Measurements from ENCODE around the gene AKAP8L. TPM values are rescaled to one million over a fixed set of nuclear protein-coding genes. Genes with fewer than 3 reads are reported as not detected.

The AKAP8L gene
- total RNA-seq, 1 experiment from 2014 or later: 132 TPM

DNA sequence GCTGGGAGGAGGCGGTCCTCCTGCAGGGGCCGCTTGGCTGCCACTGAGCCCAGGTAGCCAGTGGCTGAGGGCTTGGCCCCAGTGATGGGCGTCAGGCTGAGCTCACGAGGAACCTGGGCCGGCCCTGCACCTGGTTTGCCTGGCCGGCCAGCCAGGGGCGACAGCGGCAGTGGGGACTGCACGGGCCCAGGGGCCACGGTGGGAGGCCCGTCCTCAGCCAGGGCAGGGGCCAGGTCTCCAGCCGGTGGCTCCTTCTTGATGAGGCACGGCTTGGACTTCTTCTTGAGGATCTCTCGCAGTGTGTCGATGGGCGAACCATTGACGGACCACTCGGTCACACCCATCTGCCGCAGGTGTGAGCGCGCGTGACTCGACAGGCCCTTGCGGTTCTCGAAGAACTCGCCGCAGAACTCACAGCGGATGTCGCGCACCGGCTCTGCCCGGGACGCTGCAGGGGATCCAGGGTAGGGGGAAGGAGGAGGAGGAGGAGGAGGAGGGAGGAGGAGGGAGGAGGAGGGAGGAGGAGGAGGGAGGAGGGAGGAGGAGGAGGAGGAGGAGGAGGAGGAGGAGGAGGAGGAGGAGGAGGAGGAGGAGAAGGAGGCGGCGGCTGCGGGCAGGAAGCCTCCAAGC lies 6.6 kb upstream of the AKAP8L start:
- Histone ChIP-seq H3K4me1 (ENCODE audit: insufficient read depth, low read length, poor library complexity, severe bottlenecking) (peaks cover 10% of the 10 kb centered on the region), H3K36me3 (ENCODE audit: insufficient read depth, low read length, poor library complexity, severe bottlenecking) (peaks cover 68% of the 10 kb centered on the region), H3K27me3 (replicated peaks; ENCODE audit: insufficient read depth, low read depth, low read length, poor library complexity) (no peaks in the 10 kb centered on the region), H3K27ac (ENCODE audit: low read depth, low read length, poor library complexity, severe bottlenecking) (no peak overlapping the region), H3K4me3 (ENCODE audit: low read depth, low read length, poor library complexity, severe bottlenecking) (no peak overlapping the region), H3K9me3 (ENCODE audit: low read depth, low read length, poor library complexity, severe bottlenecking) (peaks cover 10% of the 10 kb centered on the region)
- POLR2A ChIA-PET (ENCODE audit: low non-redundant PET): no interaction called here
- no TSS peak for BruUV-seq (replicated peaks)
- intact Hi-C loops (cut with micrococcal nuclease; ENCODE audit: unreplicated experiment): no loop called here
- CTCF ChIA-PET: interaction anchor here (0.6 kb wide), 1 partner anchor 130 kb away, joined by 3 read pairs; no protein-coding TSS in a partner anchor
- DNase-seq (ENCODE audit: low spot score): no peak
- TF ChIP-seq EZH2 (IDR thresholded peaks at IDR 0.05; ENCODE audit: borderline replicate concordance, low read depth, low read length, poor library complexity, severe bottlenecking): no peak
- TF ChIP-seq, protein P1, sequence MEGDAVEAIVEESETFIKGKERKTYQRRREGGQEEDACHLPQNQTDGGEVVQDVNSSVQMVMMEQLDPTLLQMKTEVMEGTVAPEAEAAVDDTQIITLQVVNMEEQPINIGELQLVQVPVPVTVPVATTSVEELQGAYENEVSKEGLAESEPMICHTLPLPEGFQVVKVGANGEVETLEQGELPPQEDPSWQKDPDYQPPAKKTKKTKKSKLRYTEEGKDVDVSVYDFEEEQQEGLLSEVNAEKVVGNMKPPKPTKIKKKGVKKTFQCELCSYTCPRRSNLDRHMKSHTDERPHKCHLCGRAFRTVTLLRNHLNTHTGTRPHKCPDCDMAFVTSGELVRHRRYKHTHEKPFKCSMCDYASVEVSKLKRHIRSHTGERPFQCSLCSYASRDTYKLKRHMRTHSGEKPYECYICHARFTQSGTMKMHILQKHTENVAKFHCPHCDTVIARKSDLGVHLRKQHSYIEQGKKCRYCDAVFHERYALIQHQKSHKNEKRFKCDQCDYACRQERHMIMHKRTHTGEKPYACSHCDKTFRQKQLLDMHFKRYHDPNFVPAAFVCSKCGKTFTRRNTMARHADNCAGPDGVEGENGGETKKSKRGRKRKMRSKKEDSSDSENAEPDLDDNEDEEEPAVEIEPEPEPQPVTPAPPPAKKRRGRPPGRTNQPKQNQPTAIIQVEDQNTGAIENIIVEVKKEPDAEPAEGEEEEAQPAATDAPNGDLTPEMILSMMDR (conservative IDR thresholded peaks at IDR 0.05; ENCODE audit: low read depth, low read length): no peak

DNA sequence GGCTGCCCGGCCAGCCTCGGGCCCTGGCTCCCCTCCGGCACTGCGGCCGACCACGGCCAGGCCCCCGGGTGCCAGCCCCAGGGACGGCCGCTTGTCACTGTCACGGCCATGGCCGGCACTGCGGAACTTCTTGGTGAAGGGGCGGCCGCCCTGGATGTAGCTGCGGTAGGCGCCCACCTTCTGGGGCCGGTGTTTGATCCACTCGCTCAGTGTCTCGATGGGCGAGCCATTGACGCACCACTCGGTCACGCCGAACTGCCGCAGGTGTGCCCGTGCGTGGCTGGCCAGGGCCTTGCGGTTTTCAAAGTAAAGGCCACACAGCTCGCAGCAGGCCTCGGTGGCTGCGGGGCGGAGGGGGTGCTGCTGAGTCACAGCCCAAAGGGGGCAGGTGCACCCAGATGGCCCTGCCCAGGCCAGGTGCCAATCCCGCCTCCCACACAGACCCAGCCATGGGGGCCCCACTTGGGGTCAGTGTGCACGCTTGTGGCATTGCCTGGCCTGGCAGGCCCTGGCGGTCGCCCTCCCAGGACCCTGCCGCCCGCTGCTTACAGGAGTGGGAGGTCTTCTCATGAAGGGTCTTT lies 6.0 kb upstream of the AKAP8L start:
- H3K4me1 ChIP-seq (ENCODE audit: insufficient read depth, low read length, poor library complexity, severe bottlenecking): peaks cover 11% of the 10 kb centered on the region
- BruUV-seq (replicated peaks): no TSS peak
- POLR2A ChIA-PET (ENCODE audit: low non-redundant PET): no interaction called here
- H3K9me3 ChIP-seq (ENCODE audit: low read depth, low read length, poor library complexity, severe bottlenecking): peaks cover 10% of the 10 kb centered on the region
- no peaks in the 10 kb centered on the region for H3K27me3 ChIP-seq (replicated peaks; ENCODE audit: insufficient read depth, low read depth, low read length, poor library complexity)
- no peak overlapping the region for H3K27ac ChIP-seq (ENCODE audit: low read depth, low read length, poor library complexity, severe bottlenecking)
- intact Hi-C loops (cut with micrococcal nuclease; ENCODE audit: unreplicated experiment): no loop called here
- CTCF ChIA-PET: interaction anchor here (0.6 kb wide), 1 partner anchor 131 kb away, joined by 3 read pairs; no protein-coding TSS in a partner anchor
- H3K36me3 ChIP-seq (ENCODE audit: insufficient read depth, low read length, poor library complexity, severe bottlenecking): peaks cover 68% of the 10 kb centered on the region
- no peak overlapping the region for H3K4me3 ChIP-seq (ENCODE audit: low read depth, low read length, poor library complexity, severe bottlenecking)
- no peak for TF ChIP-seq EZH2 (IDR thresholded peaks at IDR 0.05; ENCODE audit: borderline replicate concordance, low read depth, low read length, poor library complexity, severe bottlenecking)
- TF ChIP-seq, protein P1 (conservative IDR thresholded peaks at IDR 0.05; ENCODE audit: low read depth, low read length): no peak
- DNase-seq (ENCODE audit: low spot score): no peak

DNA sequence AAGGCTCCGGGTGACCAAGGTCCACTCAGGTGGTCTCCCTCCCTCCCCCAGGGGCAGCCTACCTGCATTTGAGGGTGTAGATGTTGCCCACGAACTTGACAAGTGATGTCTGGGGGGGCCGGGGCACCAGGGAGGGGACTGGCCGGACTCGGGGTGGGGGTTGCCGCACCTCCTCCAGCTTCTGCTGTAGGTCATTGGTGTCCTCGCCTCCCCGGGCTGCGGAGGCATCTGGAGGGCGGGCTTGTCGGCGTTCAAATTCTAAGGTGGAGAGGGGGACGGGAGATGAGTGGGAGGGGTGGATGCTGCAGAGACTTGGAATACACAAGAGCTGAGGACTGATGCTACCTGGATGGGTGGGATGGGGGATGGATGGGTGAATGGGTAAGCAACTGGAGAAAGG lies 5.3 kb upstream of the AKAP8L start:
- intact Hi-C loops (cut with micrococcal nuclease; ENCODE audit: unreplicated experiment): no loop called here
- TF ChIP-seq, protein P1 (conservative IDR thresholded peaks at IDR 0.05; ENCODE audit: low read depth, low read length): no peak
- no peak for TF ChIP-seq EZH2 (IDR thresholded peaks at IDR 0.05; ENCODE audit: borderline replicate concordance, low read depth, low read length, poor library complexity, severe bottlenecking)
- CTCF ChIA-PET: no interaction called here
- BruUV-seq (replicated peaks): no TSS peak
- peaks cover 17% of the 10 kb centered on the region for H3K4me1 ChIP-seq (ENCODE audit: insufficient read depth, low read length, poor library complexity, severe bottlenecking)
- no peaks in the 10 kb centered on the region for H3K27me3 ChIP-seq (replicated peaks; ENCODE audit: insufficient read depth, low read depth, low read length, poor library complexity)
- no peak overlapping the region for H3K27ac ChIP-seq (ENCODE audit: low read depth, low read length, poor library complexity, severe bottlenecking)
- no peak for DNase-seq (ENCODE audit: low spot score)
- no peak overlapping the region for H3K4me3 ChIP-seq (ENCODE audit: low read depth, low read length, poor library complexity, severe bottlenecking)
- POLR2A ChIA-PET (ENCODE audit: low non-redundant PET): no interaction called here
- H3K36me3 ChIP-seq (ENCODE audit: insufficient read depth, low read length, poor library complexity, severe bottlenecking): peaks cover 66% of the 10 kb centered on the region
- H3K9me3 ChIP-seq (ENCODE audit: low read depth, low read length, poor library complexity, severe bottlenecking): peaks cover 10% of the 10 kb centered on the region
